NAMALWA (cell line): ENCODE results near the gene COTL1.
"Not testable (repeated sequence)": the region's sequence is repeated elsewhere in the genome, so short reads cannot be mapped to it uniquely, and the experiment has no call there.

Source experiments
- DNase-seq: peaks from one replicate; pipeline ENCODE4 v3.0.0-alpha.2; 2015; ENCODE audit warnings: low spot score

The COTL1 gene

DNA sequence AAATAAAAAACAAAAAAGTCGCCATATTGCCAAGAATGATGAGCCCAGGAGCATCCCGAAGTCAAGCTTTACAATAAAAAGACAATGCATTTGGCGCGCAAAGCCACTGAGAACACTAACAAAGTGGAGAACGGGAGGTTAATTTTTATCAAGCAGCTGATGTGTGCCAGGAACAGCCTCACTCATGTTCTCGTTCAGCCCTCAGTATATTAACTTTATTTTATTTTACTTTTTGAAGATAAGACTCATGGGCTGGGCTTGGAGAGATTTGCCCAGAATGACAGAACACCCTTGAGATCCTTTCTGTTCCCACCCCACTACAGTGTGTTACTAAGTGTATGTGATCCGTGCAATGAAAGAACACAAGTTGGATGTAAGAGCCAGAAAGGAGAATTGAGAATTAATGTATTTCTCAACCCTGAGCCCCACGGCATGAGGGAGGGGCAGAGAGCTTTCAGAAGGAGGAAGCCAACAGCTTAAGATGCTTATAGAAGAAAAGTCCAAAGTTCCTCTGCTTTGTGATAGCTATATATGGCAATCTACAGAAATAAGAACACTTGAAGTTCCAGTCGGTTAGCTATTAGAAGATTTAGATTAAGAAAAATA is 48.4 kb downstream of the COTL1 start:
- no peak for DNase-seq

DNA sequence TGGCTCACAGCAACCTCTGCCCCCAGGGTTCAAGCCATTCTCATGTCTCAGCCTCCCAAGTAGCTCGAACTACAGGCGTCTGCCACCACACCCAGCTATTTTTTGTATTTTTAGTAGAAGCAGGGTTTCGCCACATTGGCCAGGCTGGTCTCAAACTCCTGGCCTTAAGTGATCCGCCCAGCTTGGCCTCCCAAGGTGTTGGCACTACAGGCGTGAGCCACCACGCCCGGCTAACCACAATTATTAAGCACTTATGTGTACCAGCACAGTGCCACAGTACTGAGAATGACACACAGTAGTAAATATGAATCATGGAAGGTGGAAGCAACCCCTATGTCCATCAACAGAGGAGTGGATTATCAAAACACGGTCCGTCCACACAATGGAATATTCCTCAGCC is 49.8 kb downstream of the COTL1 start:
- DNase-seq, result no peak

DNA sequence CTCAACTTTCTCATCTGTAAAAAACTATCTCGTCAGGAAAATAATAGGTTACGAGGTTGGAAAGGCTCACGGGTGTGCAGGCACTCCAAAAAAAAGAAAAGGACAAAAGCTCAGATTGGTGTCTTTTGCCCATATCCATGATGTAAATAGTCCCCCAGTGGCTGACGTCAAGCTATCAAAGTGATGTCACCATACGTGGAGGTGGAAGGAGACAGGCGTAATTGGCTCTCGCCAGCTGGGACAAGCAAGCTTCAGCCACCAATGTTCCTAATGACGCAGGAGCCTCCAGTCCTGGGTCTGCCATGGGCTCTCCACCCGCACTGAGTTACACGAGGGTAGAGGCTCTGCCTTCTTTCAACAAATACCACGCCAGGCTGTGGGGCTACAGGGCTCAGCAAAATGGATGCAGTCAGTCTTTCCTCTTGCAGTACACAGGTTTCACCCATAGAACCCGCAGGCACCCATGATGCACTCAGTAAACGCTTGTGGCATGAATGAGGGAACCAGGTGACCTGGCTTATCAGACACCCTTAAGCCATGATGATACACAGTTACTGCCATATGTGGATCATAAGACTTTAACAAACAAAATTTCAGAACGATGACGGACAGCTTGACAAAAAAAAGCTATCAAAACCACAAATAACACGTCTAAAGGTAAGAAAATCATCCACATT is 50.5 kb downstream of the COTL1 start:
- DNase-seq, result no peak

DNA sequence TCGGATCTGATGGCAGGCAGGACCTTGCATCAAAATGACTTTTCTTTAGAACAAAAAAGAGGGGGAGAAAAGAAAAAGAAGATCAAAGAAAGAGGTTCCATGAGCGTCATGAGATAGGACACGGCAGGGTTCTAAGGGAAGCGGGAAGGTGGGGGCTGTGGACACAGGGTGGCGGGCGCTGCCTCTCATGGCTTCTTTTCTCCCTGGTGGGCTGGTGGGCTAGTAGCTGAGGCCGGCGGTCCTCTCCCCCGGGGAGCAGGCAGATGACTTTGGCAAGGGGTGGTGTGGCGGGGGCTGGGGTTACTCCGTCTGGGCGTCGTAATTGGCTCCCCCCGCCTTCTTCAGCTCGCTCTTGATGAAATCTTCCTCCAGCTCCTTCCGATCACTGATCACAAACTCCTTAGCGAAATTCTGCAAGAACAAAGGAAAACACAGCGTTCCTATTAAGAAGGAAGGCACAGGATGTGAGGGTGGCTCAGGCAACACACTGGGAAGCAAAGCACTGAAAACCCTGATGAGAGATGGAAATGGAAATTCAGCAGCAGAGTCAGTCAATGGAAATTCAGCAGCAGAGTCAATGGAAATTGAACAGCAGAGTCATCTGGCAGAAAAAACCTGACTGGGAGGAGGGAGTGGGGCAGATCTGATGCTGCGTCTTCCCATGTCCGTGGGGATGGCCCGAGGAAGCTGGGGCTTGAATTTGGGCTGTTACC is 51.2 kb downstream of the COTL1 start:
- DNase-seq, result no peak

DNA sequence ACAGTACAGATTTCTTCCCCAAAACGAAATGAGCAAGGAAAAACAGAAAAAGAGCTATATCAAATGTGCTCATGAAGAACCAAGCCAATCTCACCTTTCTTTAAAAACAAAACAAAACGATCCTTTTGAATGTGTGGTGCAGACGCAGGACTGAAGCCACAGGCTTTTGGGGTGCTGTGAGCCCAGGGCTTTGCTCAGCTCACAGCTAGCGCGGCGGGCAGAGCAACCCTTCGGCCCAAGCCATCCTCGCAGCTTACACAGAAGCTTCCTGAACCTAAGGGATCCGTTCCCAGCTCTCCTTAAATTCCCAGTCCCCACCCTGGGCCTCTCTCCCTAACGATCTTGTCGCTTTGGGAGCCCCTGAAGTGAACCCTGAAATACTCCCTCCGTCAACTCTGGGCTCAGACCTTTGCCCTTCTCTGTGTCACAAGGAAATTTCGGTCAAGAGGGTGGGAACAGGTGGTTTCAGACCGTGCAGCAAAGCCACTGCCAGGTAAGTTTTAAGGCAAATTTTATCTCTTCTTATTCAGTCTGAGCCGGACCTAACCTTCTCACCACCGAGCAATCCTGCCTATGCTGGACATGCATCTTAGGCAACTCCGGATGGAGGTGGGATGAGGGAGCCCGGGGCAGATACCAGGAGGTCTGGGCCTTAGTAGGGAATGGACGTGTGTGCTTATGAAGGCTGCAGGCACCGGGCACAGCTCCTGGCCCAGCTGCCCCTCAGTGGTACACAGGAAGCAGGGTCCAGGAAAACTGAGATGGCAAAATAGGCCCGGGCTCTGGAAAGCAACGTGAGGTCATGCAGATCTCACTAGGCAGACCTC is 52.0 kb downstream of the COTL1 start:
- DNase-seq, result no peak

DNA sequence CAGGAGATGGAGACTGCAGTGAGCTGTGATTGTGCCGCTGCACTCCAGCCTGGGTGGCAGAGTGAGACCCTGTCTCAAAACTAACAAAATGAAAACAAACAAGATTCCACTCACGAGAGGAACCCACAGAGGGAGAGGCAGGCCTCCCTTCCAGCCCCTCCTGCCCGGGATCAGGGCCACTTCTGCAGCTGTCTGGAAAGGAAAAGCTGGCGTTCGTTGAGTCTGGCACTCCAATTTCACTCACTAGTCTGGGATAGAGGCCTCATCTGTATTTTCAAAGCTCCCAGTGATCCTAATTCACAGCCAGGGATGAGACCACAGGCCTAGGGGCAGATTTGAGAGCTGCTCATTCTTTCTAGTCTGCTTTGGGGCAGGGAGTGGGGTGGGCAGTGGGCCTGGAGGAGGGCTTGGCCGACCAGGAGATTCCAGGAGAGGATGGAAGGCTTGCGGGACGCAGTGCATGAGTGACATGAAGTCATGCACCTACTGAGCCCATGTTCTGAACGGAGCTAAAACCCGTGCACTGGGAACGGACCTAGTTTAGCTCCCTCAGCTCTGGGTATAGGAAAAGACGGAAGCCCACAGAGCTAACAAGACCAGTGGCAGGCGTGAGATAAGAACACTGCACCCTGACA is 54.0 kb downstream of the COTL1 start:
- no peak for DNase-seq

DNA sequence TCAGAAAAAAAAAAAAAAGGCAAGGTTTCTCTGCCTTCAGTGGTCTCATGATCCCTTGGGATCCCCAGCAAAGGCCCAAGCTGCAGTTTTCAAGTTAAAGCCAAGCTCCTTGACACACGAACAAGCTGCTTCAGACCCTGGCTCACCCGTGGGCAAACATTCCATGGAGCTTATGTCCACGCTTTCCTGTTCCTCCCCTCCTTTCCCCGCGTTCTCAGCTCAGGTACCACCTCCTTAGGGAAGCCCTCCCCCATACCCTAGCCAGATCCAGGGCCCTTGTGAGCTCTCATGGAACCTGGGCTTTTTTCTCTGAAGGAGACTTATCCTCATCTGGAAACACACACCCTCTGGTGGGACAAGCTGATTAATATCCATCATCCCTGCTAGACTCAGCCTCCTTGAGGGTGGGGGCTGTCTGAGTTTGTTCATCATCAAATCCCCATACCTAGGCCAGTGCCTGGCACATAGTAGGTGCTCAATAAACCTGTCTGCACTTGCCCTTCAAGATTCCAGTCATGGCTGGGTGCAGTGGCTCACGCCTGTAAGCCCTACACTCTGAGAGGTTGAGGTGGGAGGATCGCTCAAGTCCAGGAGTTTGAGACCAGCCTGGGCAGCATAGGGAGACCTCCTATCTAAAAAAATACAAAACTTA is 54.7 kb downstream of the COTL1 start:
- DNase-seq, result no peak

DNA sequence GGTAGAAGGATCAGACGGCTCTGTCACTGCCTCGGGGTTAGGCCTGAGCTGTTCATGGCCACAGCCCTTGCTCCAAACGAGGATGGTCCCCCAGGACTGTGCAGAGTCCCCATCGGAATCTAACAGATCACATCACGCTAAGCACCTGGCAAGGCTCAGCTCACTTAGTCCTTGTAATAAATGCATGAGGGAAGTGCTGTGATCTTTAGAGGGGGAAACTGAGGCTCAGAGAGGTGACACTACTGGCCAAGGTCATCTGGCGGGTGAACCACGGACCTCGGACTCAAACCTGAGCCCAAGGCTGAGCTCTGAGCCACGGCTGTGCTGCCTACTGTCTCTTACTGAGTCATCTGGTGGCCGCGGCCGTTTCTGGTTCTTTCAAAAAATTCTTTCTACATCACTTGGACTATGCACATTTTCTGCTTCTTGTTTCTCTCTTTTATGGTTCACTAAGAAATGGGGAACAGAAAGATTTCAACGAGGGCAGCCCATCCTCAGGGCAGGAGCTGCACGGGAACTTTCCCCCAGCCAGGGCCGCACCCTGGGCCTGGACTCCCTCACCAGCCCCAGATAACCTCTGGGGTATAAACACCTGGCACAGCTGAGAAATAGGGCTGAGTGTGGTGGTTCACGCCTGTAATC is 55.6 kb downstream of the COTL1 start:
- DNase-seq, result no peak

DNA sequence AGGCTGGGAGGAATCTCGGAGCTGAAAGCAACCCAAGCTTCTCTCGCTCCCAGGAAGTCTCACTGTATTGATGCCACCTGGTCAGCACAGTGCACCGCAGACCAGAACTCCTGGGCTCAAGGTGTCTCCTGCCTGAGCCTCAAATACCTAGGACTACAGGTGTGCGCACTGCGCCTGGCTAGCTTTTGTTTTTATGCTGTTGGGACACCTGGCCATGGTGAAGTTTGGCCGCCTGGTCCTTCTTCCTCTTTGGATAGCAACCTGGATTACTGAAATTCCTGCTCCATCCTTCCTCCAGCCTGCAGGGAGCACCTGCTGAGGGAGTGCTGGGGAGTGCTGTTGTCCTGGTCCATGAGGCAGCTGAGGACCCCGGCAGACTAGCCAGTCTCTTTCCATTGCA is 56.6 kb downstream of the COTL1 start:
- DNase-seq, result no peak

DNA sequence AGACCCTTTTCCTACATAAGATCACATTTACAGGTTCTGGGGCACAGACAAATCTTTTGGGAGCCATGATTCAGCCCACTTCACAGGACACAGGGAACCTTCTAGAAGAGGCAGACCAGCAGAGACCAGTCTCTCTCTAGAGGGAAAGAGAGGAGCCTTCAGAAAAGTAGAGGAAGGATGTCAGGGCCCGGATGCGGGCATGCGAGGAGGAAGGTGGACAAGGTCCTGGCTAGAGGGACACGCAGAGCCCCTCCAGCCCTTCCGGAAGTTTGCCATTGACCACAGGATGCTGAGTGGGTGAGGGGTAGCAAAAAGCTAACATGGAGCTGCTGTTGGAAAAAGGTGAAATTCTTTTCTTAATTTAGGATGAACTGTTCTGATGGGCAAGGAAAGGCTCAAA is 57.6 kb downstream of the COTL1 start:
- no peak for DNase-seq

DNA sequence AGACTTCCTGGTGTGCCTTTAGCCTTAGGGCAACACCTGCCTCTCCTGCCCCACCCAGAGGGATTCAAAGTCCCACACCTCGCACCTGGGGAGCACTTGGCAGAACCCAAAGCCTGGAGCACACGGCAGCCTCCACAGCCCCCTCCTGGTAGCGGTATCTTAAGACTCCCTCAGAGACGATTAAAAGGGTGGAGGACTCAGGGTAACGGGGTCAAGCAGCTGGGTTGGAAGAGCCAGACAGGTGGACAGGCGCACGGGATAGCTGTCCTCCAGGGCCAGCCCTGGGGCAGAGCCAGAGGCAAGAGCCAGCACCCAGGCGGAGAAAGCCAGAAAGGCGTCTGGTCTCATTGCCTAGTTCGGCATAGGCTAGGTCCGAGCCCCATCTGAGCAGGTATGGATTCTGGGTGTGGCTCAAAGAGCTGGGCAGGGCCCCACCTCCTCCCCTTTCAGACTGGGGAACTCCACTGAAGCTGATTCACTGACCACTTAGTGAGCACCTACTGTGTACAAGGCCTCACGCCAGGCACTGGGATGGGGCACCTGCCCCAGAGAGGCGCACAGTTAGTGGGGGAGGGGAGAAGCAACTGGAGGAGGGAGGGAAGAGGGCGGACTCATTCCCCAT is 58.5 kb downstream of the COTL1 start:
- DNase-seq, result no peak

DNA sequence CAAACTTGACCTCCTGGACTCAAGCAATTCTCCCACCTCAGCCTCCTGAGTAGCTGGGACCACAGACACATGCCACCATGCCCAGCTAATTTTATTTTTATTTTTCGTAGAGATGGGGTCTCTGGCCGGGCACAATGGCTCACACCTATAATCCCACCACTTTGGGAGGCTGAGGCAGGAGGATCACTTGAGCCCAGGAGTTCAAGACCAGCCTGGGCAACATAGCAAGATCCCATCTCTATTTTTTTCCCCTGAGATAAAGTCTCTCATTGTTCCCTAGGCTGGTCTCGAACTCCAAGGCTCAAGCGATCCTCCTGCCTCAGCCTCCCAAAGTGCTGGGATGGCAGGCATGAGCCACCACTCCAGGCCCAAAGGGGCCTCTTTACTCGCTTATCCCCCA is 59.0 kb downstream of the COTL1 start:
- DNase-seq, result not testable (repeated sequence)

DNA sequence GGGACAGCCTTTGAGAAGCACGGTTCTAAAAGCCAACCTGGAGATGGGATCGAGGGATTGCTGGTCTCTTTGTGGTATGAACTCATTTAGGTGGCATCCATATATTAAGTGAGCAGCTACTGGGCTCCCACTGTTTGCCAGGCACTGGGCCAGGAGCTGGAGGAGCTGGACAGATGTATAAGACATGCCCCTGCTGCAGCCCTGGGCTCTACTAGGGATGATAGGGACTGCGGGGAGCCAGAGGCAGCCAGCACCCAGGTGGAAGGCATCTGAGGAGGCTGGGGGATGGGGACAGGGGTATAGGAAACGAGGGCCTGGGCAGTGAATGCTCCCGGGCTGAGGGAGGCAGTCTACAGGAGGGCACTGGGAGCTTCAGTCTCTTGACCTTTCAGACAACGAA is 60.4 kb downstream of the COTL1 start:
- DNase-seq, result no peak

DNA sequence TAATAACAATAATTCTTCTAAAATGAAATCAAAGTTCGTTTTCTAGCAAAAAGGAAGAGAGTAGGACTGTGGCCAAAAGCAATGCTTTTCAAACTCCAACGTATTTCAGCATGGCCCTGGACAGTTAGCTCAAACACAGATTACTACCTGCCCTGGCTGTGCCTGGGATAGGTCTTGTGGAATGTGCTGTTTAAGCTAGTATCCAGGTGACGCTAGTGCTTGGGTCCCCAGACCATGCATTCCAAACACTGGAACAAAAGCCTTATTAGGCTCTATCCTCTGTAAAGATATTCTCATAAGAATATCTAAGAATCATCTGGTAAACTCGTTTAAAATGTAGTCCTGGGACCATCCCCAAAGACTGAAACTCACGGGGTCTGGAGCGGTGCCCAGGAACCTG is 60.8 kb downstream of the COTL1 start:
- no peak for DNase-seq

DNA sequence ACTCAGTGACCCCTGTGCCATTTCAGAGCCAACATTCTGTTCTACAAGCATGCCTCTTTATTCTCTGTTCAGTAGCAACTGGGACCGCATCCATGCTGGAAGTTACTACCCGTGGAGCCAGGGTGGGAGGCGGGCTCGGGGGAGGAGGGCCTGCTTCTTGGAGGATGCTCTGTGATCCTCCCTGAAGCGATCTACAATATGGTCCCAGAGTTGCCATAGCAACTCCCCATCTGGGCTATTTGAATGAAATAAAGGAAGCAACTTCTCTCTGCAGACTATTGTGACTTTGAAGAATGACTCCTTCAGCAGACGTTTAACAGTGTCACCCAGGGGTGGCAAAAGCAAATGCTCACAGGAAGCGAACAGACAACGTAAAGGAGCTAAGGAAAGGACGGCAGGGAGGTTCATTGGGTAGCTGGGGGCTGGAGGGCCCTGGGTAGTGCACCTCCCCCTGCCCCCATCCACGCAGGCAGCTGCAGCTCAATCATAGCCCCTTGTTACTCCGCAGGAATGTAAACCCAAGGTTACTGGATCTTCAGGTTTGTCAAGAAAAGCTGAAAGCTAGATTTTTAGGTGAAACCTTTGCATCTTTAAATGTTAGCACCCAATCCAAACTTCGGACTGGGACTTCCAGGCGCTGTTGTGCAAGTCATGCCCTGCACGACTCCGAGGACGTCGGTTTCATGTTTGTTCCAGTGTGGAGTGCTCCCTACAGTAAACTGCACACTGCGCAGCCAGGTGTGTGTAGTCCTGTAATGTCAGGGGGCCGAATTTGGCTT is 62.3 kb downstream of the COTL1 start:
- peak; percentile 47 for DNase-seq

DNA sequence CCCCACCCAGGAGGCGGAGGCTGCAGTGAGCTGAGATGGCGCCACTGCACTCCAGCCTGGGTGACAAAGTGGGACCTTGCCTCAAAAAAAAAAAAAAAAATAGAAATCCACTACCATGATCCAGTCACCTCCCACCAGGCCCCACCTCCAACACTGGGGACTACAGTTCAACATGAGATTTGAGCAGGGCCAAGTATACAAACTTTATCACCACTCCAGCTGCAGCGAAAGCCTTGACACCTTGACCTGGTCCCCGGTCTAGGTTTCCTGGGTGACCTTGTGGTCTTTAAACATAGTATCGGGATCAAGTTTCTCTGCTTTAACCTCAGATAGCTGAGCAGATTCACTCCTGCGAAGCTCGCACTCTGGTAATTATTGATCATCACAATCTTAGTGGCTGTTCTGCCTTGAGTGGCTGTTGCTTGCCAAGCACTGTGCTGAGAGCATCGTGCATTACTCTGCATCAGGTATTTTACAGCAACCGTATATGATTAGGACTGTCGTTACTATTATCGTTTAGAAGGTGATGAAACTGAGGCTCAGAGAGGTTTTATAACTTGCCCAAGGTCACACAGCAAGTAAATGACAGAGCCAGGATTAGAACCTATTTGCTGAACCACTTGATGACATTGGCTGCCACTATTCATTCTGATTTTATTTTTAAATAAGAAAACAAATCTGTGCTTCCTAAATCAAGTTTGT is 63.1 kb downstream of the COTL1 start:
- no peak for DNase-seq

DNA sequence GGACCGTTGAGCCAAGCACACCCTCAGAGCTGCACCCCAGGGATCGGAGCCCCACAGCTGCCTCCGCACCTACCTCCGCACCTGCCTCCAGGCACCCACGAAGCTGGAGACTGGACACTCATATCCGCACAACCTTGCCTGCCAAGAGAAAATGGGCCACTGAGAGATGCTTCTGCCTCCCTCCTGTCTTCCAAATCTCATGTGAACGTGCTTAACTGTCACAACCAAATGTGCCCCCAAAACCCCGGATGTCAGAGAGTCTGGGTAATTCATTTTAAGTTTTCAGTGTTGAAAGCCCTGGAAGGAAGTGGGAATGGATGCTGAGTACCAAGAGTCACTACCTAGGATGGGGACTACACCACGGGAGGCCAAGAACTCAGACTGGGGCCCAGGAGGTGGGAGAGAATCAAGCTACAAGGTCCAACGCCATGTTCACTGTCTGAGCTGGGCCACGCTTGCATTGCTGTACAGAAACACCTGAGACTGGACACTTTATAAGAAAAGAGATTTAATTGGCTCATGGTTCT is 63.9 kb downstream of the COTL1 start:
- no peak for DNase-seq

DNA sequence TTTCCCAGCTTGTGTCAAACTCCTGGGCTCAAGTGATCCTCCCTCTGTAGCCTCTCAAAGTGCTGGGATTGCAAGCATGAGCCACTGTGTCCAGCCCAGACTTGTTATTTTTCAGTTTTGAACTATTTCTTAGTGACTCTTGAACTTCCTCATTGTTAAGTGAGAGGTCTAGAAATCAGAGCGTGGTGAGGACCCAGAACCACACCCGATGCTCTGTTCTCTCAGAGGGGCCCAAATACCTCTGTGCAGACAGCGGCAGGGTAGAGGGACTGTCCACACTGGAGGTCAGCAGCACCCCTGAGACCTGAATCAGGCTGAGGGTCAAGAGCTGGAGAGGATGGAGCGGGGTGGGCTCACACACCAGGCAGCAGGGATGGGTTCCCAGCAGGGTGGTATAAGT is 65.7 kb downstream of the COTL1 start:
- DNase-seq, result no peak

DNA sequence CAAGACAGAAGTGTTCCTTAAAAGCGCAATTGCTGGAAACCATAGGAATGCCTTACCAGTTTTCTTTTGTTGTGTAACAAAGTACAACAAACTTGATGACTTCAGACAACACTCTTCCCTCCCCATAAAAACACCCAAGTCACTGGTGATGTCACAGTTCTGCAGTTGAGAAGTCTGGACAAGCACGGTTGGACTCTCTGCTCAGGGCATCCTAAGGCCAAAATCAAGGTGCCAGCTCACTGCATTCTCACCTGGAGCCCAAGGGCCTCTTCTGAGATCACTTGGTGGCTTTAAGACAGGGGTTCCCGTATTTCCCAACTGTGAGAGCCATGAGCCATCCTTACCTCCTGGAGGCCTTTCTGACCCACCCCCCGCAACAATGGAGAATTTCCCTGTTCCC is 67.8 kb downstream of the COTL1 start:
- no peak for DNase-seq
